ENCODE results near the gene OLFML2B.

DNA sequence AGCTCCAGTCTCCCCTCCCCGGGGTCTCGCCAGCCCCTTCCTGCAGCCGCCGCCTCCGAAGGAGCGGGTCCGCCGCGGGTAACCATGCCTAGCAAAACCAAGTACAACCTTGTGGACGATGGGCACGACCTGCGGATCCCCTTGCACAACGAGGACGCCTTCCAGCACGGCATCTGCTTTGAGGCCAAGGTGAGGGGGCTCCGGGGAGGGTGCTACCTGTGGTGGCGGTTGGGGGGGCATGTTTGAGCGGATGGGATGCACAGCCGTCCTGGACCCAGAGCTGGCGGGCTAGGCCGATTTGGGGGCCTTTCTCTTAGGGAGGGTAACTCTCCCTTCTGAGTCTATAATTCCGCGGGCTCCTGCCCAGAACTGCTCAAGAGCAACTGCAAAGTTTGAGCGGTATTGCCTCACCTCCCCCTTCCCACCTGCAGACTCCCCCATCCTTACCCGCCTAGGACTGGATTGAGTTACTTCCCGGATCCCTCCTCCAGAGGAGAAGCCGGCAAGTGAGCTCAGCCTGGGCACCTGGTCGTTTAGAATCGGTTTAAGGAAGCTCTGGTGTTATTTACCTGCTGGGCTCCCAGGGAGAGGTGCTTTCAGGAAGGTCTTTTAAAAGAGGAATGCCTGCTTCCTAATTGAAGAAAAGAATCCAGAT, 46.6 kb upstream of the OLFML2B start:
- TF ChIP-seq POLR2A (IDR thresholded peaks at IDR 0.05) (no peak), EP300 (IDR thresholded peaks at IDR 0.05) (no peak)
